Stimulated activated CD4-positive, alpha-beta T cell treated with anti-CD3 and anti-CD28 coated beads, Interleukin-1b, Interleukin-23, amount 100 ng/mL, for 24 hours (primary cell): ENCODE data around the gene AKR1C4.
"Not testable (repeated sequence)": the region's sequence is repeated elsewhere in the genome, so short reads cannot be mapped to it uniquely, and the experiment has no call there.

Experiments
- DNase-seq, 4 experiments: peaks; one replicate each; pipeline ENCODE4 v3.0.0-alpha.2; 2020; ENCODE audit warnings: low read depth in 4 of 4, low spot score in 1 of 4

The AKR1C4 gene

GRCh38 chr10:5196702-5197113, at the start of gene AKR1C4:
Gene AKR1C4, plus strand, starts transcription at chr10:5196837. Its CDS starts 31 bp downstream, at chr10:5196868.
- no peak for DNase-seq

- DNase-seq: no peak
Measured at GRCh38 chr10:5146920-5147254, 49.8 kb upstream of the AKR1C4 start.

GRCh38 chr10:5147255-5147980, 49.2 kb upstream of the AKR1C4 start:
- no peak for DNase-seq

GRCh38 chr10:5147981-5148677, 48.5 kb upstream of the AKR1C4 start:
- DNase-seq: no peak

- DNase-seq: no peak
Measured at GRCh38 chr10:5148678-5149032, 48.0 kb upstream of the AKR1C4 start.

- DNase-seq: no peak
Measured at GRCh38 chr10:5151076-5151475, 45.6 kb upstream of the AKR1C4 start.

GRCh38 chr10:5155951-5156350, 40.7 kb upstream of the AKR1C4 start:
- DNase-seq: no peak

- DNase-seq: no peak
Measured at GRCh38 chr10:5157501-5157900, 39.1 kb upstream of the AKR1C4 start.

- DNase-seq: no peak
Measured at GRCh38 chr10:5159126-5159525, 37.5 kb upstream of the AKR1C4 start.

- no peak for DNase-seq
Measured at GRCh38 chr10:5163487-5163886, 33.1 kb upstream of the AKR1C4 start.

- DNase-seq: no peak
Measured at GRCh38 chr10:5165738-5166137, 30.9 kb upstream of the AKR1C4 start.

- peak in 1 of 4 experiments; percentile 38 for DNase-seq
Measured at GRCh38 chr10:5168897-5169420, 27.7 kb upstream of the AKR1C4 start.

GRCh38 chr10:5175581-5175980, 21.1 kb upstream of the AKR1C4 start:
- not testable (repeated sequence) for DNase-seq

GRCh38 chr10:5180503-5180902, 16.1 kb upstream of the AKR1C4 start:
- DNase-seq: not testable (repeated sequence)

- DNase-seq: no peak
Measured at GRCh38 chr10:5183923-5184322, 12.7 kb upstream of the AKR1C4 start.

GRCh38 chr10:5184987-5185775, 11.5 kb upstream of the AKR1C4 start, which contains the start of gene AKR1C8:
Gene AKR1C8, minus strand, starts transcription at chr10:5185150. Its CDS starts 46 bp downstream, at chr10:5185104.
- no peak for DNase-seq

GRCh38 chr10:5187867-5188266, 8.8 kb upstream of the AKR1C4 start:
- no peak for DNase-seq

GRCh38 chr10:5188358-5188757, 8.3 kb upstream of the AKR1C4 start:
- DNase-seq: no peak

- no peak for DNase-seq
Measured at GRCh38 chr10:5194431-5194830, 2.2 kb upstream of the AKR1C4 start.

GRCh38 chr10:5195727-5196374, 786 bp upstream of the AKR1C4 start:
- DNase-seq: no peak

- DNase-seq: no peak
Measured at GRCh38 chr10:5198386-5198785, 1.7 kb downstream of the AKR1C4 start.
